CD4-positive, alpha-beta T cell treated with Interferon gamma for 1 hour (primary cell): ENCODE data around the gene WFDC5.
"Not testable (repeated sequence)": the region's sequence is repeated elsewhere in the genome, so short reads cannot be mapped to it uniquely, and the experiment has no call there.

Source experiments
- DNase-seq: peaks from one replicate; pipeline ENCODE4 v3.0.0-alpha.2; 2020

WFDC5 gene

DNA sequence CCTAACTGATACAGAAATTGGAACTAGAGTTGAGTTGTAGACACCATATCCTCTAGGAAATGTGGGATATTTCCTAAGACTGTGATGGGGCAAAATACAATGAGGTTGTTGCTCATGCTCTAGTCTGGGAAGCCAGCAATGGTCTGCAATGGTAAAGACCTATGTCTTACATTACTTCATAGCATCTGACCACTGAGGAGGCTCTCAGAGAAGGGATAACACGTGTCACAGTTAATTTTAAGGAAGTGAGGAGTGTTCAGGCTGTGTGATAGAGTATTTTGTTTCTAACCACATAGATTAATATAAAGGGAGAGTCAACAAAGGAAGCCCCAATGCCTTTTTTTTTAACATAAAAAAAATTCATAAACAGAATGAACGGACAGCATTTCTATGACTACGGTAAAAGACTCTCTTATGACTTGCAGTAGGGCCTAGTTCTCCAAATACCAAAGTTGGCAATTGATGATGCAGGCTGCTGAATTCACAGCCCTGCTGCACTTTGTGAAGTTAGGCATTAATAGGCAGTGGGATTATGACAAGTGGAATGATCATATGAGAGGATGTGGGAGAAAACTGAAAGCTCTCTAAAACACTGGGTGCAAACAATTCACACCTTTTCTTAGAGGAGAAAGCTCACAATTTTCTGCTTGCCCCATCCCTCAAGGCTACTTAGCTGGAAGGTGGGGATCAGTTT is 27.7 kb downstream of the WFDC5 start:
- no peak for DNase-seq

DNA sequence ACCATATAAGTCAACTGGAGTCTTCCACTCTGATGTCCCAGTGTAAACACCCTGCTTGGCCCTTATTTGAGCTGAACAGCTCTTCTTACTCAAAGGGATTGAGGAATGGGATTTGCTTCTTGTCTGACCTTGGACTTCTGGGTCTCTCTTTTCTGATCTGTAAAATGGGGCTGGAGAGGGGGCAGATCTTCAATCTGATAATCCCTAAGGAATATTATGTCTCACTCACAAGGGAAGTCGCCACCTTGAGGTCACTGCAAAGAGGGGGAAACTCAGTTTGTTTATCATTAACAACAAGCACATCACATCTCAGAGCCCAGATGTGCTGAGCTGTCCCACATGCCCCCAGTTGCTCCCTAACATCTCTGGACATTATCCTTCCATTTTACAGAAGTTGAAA is 29.1 kb downstream of the WFDC5 start:
- DNase-seq: no peak

DNA sequence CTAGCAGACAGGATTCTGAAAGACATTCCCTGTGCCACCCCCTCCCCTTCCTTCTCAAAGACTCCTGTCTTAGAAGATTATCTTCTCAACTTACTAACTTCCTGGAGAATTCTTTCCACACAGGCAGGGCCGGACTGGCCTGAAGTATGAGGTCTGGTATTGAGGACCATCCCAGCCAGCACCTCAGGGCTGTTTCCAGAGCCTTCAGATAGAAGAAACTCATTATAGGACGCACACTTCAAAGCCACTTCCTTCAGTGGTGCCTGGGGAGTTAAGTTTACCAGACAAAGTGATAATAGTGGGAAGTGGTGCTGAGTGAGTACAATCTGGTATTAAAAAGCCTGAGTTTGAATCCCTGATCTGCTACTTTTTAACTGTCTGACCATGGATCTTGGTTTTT is 29.7 kb downstream of the WFDC5 start:
- DNase-seq: no peak

DNA sequence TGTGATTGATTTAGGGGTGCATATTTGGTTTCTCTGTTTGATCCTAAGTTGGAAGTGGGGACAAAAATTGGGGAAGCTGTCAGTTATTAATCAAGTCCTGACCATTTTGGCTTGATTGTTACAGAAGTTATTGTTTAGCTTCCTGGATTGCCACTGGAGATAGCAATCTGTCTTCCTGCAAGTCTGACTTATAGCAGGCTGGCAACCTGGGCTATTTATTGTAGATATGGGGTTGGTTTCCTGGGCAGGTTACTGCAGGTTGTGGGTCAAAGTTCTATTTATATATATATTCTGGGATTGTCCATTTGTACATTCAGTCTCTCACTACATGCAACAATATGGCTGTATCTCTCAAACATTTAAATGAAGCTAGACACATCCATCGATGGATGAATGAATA is 31.8 kb downstream of the WFDC5 start:
- DNase-seq: no peak

DNA sequence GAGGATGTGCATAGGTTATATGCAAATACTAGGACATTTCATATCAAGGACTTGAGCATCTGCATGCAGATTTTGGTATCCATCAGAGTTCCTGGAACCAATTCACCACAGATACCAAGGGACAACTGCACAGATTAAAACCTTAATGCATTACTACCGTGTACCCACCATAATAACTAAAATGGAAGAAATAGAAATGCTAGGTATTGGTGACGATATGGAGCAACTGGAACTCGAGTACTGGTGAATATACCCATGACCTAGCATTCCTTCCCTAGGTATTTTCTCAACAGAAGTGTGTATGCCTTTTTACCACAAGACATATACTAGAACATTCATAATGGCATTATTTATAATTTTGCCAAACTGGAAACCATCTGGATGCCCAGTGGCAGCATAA is 32.5 kb downstream of the WFDC5 start:
- no peak for DNase-seq

DNA sequence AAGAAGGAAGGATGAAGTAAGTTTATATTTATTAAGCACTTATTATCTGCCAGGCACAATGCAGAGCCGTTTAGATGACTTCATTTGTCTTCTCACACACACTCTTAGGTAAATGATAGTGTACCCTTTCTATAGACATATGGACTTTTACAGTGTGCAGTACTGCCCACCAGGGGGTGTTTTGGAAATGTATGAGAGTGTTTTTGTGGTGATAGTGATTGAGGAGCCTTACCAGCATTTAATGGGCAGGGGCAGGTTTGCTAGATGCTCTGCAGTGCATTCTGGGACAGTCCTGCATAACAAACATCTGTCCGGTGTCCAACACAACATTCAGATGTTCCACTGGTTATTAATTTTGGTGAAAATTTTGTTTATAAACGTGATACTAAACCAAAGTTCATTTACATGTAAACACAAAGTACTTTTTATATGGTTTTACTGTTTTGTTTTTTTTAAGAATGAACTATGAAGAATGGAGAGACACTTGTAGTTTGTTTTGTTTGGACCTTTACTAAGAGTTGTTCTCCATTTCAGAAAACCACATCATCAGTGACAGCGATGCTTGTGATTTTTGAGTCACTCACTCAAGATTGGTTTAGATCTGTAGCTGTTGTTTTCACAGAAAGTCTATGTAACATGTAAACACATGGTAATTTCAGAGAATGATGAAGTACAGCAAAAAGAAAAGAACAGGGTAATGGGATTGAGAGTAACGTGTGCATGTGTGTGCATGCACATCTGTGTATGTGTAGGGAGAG is 33.9 kb downstream of the WFDC5 start:
- DNase-seq: no peak

DNA sequence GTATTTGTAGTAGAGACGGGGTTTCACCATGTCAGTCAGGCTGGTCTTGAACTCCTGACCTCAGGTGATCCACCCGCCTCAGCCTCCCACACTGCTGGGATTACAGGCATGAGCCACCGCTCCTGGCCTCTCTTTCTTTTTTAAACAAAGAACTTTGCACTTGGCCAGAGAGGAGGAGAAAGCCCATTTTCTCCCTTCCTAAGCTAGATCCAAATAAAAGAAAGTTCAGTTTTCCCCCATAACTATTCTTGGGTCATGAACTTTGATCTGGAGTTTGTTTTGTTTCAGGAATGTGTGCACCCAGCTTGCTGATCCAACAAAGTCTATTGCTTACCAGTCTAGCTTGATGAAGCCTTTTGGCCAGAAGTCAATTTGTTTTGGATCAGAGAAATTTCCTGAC is 37.4 kb downstream of the WFDC5 start:
- no peak for DNase-seq

DNA sequence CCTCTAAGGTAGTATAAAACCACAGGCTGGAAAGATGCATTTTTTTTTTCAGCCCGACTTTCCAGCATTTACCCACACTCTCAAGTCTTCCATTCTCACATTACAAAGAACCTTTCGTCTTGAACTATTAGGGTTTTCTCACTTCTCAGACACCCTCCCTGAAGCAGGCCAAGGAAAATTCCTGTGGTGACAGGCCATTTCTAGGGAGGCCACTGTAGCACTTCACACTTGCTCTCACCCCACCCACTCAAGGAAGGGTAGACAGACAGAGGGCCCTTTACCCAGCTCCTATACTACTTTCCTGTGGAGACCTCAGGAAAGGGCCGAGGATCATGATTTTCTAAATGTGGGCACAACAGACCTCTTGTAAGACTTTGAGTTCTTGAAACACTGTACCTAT is 41.8 kb downstream of the WFDC5 start:
- DNase-seq: no peak

DNA sequence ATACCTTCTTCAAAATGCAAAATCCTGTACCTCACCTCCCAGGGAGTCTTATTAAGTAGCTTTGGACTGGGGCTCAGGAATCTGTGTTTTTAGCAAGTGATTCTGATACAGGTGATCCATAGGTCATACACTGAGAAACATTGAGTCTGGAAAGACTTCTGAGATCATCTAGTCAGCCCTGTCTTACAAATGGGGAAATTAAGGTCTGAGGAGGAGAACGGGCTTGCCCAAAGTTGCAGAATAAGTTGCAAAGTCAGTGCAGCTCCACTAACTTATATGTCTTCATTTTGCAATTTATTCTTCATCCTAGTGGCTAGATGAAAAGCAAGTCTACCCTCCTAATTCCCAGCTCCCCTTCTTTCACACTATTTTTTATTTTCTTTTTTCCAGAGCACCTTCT is 42.9 kb downstream of the WFDC5 start:
- no peak for DNase-seq

DNA sequence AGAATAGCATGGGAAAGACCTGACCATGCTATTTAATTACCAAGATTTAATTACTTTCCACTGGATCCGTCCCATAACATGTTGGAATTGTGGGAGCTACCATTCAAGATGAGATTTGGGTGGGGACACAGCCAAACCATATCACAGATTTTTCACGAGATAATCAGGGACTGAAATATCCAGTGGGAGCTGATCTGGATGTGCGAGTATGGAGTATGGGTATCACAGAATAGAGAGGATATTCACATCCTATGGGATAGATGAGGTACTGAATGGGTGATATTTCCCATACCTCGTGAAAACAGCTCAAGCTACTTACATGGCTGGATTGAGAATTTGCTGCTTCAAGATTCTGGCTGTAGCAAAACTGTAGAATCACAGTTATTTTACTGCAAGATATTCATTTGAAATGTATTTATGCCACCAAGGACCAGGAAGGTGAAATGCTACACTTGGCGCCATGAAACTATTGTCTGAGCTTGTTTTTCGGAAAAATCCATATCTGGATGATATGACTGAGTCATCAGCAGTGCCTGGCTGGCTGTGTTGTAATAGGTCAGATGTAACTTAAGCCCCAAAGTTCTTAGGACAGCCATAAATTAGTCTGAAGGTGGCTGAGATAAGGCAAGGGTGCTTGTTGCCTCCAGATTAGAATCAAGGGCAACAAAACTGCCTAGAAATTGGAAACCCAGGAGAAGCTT is 43.9 kb downstream of the WFDC5 start:
- DNase-seq: no peak

DNA sequence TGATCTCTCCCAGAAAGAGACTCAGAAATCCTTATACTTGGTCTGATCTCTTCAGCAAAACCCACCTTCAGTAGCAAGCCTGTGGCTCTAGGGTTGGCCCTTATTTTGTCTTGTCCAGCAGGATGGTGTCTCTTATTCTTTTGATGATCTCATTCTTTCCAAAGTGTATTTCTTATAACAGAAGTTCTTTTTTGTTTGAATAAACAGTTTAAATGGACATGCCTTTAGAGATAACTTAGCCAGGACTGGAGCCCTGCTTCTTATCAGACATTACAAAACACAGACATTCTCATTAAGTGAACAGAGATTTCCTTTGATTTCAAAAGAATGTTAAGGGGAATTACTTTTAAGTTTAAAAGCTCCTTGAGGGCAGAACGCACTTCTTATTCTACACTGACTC is 45.7 kb downstream of the WFDC5 start:
- DNase-seq: no peak

DNA sequence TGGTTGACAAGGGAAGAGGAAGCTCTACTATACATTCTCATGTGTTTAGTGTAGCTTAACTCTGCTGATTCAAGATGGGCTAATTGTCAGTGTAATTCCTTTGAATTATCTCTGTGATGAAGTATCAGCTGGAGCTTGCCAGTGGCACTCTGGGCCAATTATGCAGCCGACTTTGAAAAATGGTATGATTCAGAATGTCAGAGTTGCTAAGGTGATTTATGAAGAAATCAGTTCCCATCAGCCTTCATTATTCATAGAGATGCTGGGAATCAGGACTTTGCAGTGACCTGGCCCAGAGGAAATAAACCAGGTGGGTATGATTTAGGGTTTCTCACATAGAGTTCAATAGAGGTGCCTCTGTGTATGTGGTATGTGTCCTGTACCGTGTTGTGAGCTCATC is 47.4 kb downstream of the WFDC5 start:
- DNase-seq: no peak

DNA sequence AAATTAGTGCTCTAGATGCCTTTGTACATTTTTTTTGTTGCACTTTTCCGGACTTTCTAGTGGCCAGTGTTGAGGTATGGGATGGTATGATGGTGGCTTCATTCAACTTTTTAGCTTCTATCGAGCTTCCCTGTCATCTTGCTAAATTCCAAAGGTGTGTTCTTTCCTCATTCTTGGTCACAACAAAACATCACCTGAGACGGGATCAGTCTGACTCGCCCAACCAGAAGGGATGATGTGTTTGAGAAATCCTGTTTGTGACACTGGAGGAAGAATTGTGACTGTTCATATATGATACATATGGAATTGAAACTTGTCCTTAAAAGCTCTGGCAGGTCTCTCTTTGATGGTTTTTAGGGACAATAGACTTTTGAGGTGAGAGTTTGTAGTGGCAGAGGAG is 47.9 kb downstream of the WFDC5 start:
- DNase-seq: no peak

DNA sequence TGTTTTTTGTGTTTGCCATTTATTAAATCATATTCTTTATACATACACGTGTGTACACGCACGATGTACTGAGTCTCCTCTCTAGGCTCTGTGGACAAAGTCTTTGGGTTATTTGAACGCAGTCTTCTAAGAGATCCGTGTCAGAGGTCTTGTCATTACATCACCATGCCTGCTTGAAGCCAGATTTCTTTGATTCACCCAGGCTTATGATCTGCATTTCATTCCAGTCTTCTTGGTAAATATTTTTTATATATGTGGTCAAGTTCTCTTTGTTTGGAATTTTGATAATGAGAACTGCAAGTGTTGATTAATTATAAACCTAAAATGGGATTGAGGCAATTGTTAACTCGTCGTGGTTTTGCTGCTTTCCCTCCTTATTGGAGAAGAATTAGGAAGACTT is 48.6 kb downstream of the WFDC5 start:
- no peak for DNase-seq

DNA sequence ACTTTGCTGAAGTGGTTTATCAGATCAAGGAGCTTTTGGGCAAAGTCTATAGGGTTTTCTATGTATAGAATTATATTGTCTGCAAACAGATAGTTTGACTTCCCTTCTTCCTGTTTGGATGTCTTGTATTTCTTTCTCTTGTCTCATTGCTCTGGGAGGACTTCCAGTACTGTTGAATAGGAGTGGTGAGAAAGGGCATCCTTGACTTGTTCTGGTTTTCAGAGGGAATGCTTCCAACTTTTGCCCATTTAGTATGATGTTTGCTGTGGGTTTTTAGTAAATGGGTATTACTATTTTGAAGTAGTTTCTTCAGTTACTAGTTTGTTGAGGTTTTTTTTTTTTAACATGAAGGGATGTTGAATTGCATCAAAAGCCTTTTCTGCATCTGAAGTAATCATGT is 50.2 kb downstream of the WFDC5 start:
- no peak for DNase-seq

DNA sequence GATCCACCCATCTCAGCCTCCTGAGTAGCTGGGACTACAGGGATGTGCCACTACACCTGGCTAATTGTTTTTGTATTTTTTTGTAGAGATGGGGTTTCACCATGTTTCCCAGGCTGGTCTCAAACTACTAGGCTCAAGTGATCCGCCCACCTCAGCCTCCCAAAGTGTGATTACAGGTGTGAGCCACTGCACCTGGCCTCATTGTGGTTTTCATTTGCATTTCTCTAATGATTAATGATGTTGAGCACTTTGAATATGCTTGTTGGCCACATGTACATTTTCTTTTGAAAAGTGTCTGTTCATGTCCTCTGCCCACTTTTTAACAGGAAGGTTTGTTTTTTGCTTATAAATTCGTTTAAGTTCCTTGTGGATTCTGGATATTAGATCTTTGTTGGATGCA is 51.9 kb downstream of the WFDC5 start:
- DNase-seq: not testable (repeated sequence)

DNA sequence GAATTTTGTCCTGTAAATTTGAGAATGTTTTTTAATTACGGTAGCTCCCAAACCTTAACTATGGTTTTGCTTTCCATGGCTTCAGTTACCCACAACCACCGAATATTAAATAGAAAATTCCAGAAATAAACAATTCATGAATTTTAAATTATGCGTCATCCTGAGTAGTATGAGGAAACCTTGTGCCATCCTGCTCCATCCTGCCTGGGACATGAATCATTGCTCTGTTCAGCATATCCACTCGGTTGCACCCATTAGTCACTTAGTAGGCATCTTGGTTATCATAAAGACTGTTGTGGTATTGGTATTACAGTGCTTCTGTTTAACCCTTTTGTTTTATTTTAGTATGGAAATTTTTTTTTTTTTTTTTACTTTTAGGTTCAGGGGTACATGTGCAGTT is 53.7 kb downstream of the WFDC5 start:
- no peak for DNase-seq

DNA sequence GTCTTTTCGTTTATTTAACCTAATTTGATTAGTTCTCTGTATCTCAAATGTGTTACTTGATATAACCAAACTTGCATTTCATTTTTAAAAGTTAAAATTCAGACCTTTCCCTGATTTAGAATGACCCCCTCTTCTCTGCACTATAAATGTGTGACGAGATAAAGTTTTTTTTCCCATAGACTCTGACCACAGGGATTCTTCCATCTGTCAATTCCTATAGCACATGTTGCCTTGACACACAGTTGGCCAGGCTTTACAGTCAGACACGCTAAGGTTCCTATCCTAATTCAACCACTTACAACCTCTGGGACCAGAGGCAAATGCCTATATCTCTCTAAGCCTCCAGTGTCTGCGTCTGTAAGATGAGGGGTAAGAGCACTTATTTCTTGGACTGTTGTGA is 54.7 kb downstream of the WFDC5 start:
- no peak for DNase-seq
